ENCODE data around the gene SIL1.

The SIL1 gene

DNA sequence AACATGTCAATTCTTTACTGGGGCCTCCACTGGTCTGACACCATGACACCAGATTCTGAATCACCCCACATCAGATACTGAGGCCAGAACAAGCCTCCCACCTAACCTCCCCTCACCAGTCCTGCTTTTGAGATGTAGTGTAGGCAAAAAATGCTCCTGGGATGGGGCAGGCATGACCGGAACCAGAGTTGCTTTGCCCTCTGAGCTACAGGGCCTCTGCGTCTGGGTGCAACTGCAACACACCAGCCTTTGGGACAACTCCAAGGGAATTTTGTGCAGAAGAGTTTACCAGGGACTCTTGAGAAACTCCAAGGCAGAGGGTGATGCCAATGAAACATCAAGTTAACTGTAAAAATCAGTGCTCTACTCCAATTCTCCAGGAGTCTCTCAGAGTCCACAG, 79.4 kb downstream of the SIL1 start:
- TF ChIP-seq TCF12 (IDR thresholded peaks at IDR 0.05; ENCODE audit: low read depth) (no peak), TEAD4 (IDR thresholded peaks at IDR 0.05) (no peak), RAD21 (IDR thresholded peaks at IDR 0.05; ENCODE audit: low read depth) (no peak), FOXM1 (IDR thresholded peaks at IDR 0.05; ENCODE audit: borderline replicate concordance, low read depth) (no peak), EP300 (IDR thresholded peaks at IDR 0.05; ENCODE audit: borderline replicate concordance) (no peak), YY1 (IDR thresholded peaks at IDR 0.05; ENCODE audit: low read depth) (no peak), EGR1 (IDR thresholded peaks at IDR 0.05) (no peak), ZBTB7A (IDR thresholded peaks at IDR 0.05; ENCODE audit: low read depth) (no peak), TAF1 (IDR thresholded peaks at IDR 0.05; ENCODE audit: low read depth) (no peak), CEBPB (IDR thresholded peaks at IDR 0.05) (no peak), REST (IDR thresholded peaks at IDR 0.05; ENCODE audit: low read depth) (no peak), MAX (IDR thresholded peaks at IDR 0.05) (no peak), NFIC (IDR thresholded peaks at IDR 0.05) (no peak), CREB1 (IDR thresholded peaks at IDR 0.05; ENCODE audit: low read depth) (no peak)
- TF ChIP-seq, protein P1, sequence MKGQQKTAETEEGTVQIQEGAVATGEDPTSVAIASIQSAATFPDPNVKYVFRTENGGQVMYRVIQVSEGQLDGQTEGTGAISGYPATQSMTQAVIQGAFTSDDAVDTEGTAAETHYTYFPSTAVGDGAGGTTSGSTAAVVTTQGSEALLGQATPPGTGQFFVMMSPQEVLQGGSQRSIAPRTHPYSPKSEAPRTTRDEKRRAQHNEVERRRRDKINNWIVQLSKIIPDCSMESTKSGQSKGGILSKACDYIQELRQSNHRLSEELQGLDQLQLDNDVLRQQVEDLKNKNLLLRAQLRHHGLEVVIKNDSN (IDR thresholded peaks at IDR 0.05) = no peak

- TF ChIP-seq CREB1 (IDR thresholded peaks at IDR 0.05; ENCODE audit: low read depth) = no peak
- no peak for TF ChIP-seq RAD21 (IDR thresholded peaks at IDR 0.05; ENCODE audit: low read depth)
- TF ChIP-seq NFIC (IDR thresholded peaks at IDR 0.05) = no peak
- no peak for TF ChIP-seq EP300 (IDR thresholded peaks at IDR 0.05; ENCODE audit: borderline replicate concordance)
- TF ChIP-seq CEBPB (IDR thresholded peaks at IDR 0.05) = no peak
- no peak for TF ChIP-seq MAX (IDR thresholded peaks at IDR 0.05)
- no peak for TF ChIP-seq TEAD4 (IDR thresholded peaks at IDR 0.05)
- TF ChIP-seq TCF12 (IDR thresholded peaks at IDR 0.05; ENCODE audit: low read depth) = no peak
- TF ChIP-seq, protein P1 (IDR thresholded peaks at IDR 0.05) = no peak
- TF ChIP-seq YY1 (IDR thresholded peaks at IDR 0.05; ENCODE audit: low read depth) = no peak
- no peak for TF ChIP-seq EGR1 (IDR thresholded peaks at IDR 0.05)
- TF ChIP-seq REST (IDR thresholded peaks at IDR 0.05; ENCODE audit: low read depth) = no peak
- TF ChIP-seq FOXM1 (IDR thresholded peaks at IDR 0.05; ENCODE audit: borderline replicate concordance, low read depth) = no peak
- no peak for TF ChIP-seq ZBTB7A (IDR thresholded peaks at IDR 0.05; ENCODE audit: low read depth)
- TF ChIP-seq TAF1 (IDR thresholded peaks at IDR 0.05; ENCODE audit: low read depth) = no peak
These were observed 80.8 kb downstream of the SIL1 start for GRCh38 chr5:139117342-139117884.

GRCh38 chr5:139116100-139116655, 82.0 kb downstream of the SIL1 start:
- TF ChIP-seq CREB1 (IDR thresholded peaks at IDR 0.05; ENCODE audit: low read depth) (no peak), TAF1 (IDR thresholded peaks at IDR 0.05; ENCODE audit: low read depth) (no peak), REST (IDR thresholded peaks at IDR 0.05; ENCODE audit: low read depth) (no peak), EP300 (IDR thresholded peaks at IDR 0.05; ENCODE audit: borderline replicate concordance) (no peak), EGR1 (IDR thresholded peaks at IDR 0.05) (no peak)
- TF ChIP-seq, protein P1 (IDR thresholded peaks at IDR 0.05) = no peak

DNA sequence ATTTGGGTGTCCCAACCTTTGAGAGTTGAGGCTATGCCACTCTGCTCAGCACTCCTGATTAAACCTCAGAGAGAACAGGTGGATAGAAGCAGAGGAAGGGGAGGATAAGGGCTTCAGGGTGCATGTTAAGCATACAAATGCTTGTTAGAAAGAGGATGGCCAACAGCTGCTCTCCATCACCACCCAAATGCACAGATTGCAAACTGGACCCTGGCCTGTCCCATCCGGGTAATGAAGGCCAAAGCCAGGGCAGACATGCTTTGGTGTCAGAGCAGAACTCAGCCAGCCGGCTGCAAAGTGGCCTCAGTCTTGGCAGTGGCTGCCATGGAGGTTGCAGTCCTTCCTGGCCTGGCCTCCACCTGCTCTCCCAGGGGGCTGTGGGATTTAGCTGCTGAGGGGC, 84.3 kb downstream of the SIL1 start:
- TF ChIP-seq TAF1 (IDR thresholded peaks at IDR 0.05; ENCODE audit: low read depth) (no peak), EP300 (IDR thresholded peaks at IDR 0.05; ENCODE audit: borderline replicate concordance) (no peak), MAX (IDR thresholded peaks at IDR 0.05) (no peak), YY1 (IDR thresholded peaks at IDR 0.05; ENCODE audit: low read depth) (no peak), CEBPB (IDR thresholded peaks at IDR 0.05) (no peak), REST (IDR thresholded peaks at IDR 0.05; ENCODE audit: low read depth) (no peak), TCF12 (IDR thresholded peaks at IDR 0.05; ENCODE audit: low read depth) (no peak), FOXM1 (IDR thresholded peaks at IDR 0.05; ENCODE audit: borderline replicate concordance, low read depth) (no peak), TEAD4 (IDR thresholded peaks at IDR 0.05) (no peak), ZBTB7A (IDR thresholded peaks at IDR 0.05; ENCODE audit: low read depth) (no peak), RAD21 (IDR thresholded peaks at IDR 0.05; ENCODE audit: low read depth) (no peak), NFIC (IDR thresholded peaks at IDR 0.05) (no peak), EGR1 (IDR thresholded peaks at IDR 0.05) (no peak), CREB1 (IDR thresholded peaks at IDR 0.05; ENCODE audit: low read depth) (no peak)
- TF ChIP-seq, protein P1 (IDR thresholded peaks at IDR 0.05) = no peak
